GM10847 (cell line): Measurements from ENCODE around the gene MRGPRF.

Experiments used
- POLR2A ChIP-seq: IDR thresholded peaks from 2 replicates; pipeline ENCODE4 v1.6.1; 2011; ENCODE audit not compliant: insufficient read length; ENCODE audit errors: extremely low read depth

MRGPRF gene

GRCh38 chr11:69012092-69013008 is 696 bp downstream of the MRGPRF start:
- TF ChIP-seq POLR2A, result no peak

GRCh38 chr11:69011624-69012091 is 1.4 kb downstream of the MRGPRF start:
- TF ChIP-seq POLR2A, result no peak

GRCh38 chr11:69010964-69011623 is 2.0 kb downstream of the MRGPRF start:
- TF ChIP-seq POLR2A, result no peak

- TF ChIP-seq POLR2A, result no peak
These were observed 2.6 kb downstream of the MRGPRF start for GRCh38 chr11:69010361-69010891.

GRCh38 chr11:69009441-69010211 is 3.4 kb downstream of the MRGPRF start:
- TF ChIP-seq POLR2A, result no peak

- TF ChIP-seq POLR2A, result no peak
These were observed 4.2 kb downstream of the MRGPRF start for GRCh38 chr11:69008737-69009440.

- no peak for TF ChIP-seq POLR2A
These were observed 5.1 kb downstream of the MRGPRF start for GRCh38 chr11:69007975-69008381.

- TF ChIP-seq POLR2A, result no peak
These were observed 6.2 kb downstream of the MRGPRF start for GRCh38 chr11:69006816-69007215.

GRCh38 chr11:69005631-69006368 is 7.2 kb downstream of the MRGPRF start:
- TF ChIP-seq POLR2A, result no peak

- TF ChIP-seq POLR2A, result no peak
These were observed 7.8 kb downstream of the MRGPRF start for GRCh38 chr11:69005183-69005630.

- no peak for TF ChIP-seq POLR2A
These were observed 8.4 kb downstream of the MRGPRF start for GRCh38 chr11:69004411-69005182.

- TF ChIP-seq POLR2A, result no peak
These were observed 9.1 kb downstream of the MRGPRF start for GRCh38 chr11:69003866-69004367.

GRCh38 chr11:69003301-69003865 is 9.7 kb downstream of the MRGPRF start:
- no peak for TF ChIP-seq POLR2A
